GM23338 (cell line): ENCODE measurements around the gene EGFR. TPM values are rescaled to one million over a fixed set of nuclear protein-coding genes. Genes with fewer than 3 reads are reported as not detected.

Source experiments
- ATAC-seq: fragments of 200-7000 bp; cut with Tn5 transposase; 3 replicates; pipeline ENCODE4 v1.9.1; 2020
- DNase-seq: peaks from one replicate; pipeline ENCODE4 v3.0.0-alpha.2; 2015; ENCODE audit warnings: low spot score
- H2AFZ ChIP-seq: fragments of 200-600 bp; sonication (generic); 2 replicates; pipeline ENCODE4 v1.8.0; 2016; ENCODE audit warnings: antibody characterized with exemption, mild to moderate bottlenecking, moderate library complexity
- H3F3A ChIP-seq: fragments of 200-600 bp; sonication (generic); replicated peaks from 2 replicates; pipeline ENCODE4 v1.8.0; 2017; ENCODE audit warnings: antibody characterized with exemption, mixed run types, low read depth
- H3K27ac ChIP-seq: fragments of 200-600 bp; sonication (generic); 2 replicates; pipeline ENCODE4 v1.6.1; 2016; ENCODE audit warnings: low read depth
- H3K27me3 ChIP-seq: fragments of 200-600 bp; sonication (generic); 2 replicates; pipeline ENCODE4 v1.8.0; 2016; ENCODE audit warnings: mild to moderate bottlenecking, mixed run types, moderate library complexity; ENCODE audit not compliant: insufficient read depth
- H3K36me3 ChIP-seq: fragments of 200-600 bp; sonication (generic); 2 replicates; pipeline ENCODE4 v1.8.0; 2016; ENCODE audit warnings: mild to moderate bottlenecking; ENCODE audit not compliant: insufficient read depth
- H3K4me1 ChIP-seq: fragments of 200-600 bp; sonication (generic); 2 replicates; pipeline ENCODE4 v1.8.0; 2016; ENCODE audit warnings: mild to moderate bottlenecking, moderate library complexity; ENCODE audit not compliant: insufficient read depth
- H3K4me2 ChIP-seq: fragments of 200-600 bp; sonication (generic); 2 replicates; pipeline ENCODE4 v1.7.1; 2017; ENCODE audit warnings: mixed run types
- H3K4me3 ChIP-seq: fragments of 200-600 bp; sonication (generic); 2 replicates; pipeline ENCODE4 v1.6.1; 2016; ENCODE audit warnings: mixed run types
- H3K79me2 ChIP-seq: fragments of 200-600 bp; sonication (generic); replicated peaks from 2 replicates; pipeline ENCODE4 v1.8.0; 2017; ENCODE audit warnings: mild to moderate bottlenecking; ENCODE audit not compliant: insufficient read depth
- H3K9me2 ChIP-seq: fragments of 200-600 bp; sonication (generic); 2 replicates; pipeline ENCODE4 v1.8.0; 2017; ENCODE audit not compliant: insufficient read depth
- H4K20me1 ChIP-seq: fragments of 200-600 bp; sonication (generic); replicated peaks from 2 replicates; pipeline ENCODE4 v1.8.0; 2017; ENCODE audit warnings: mild to moderate bottlenecking; ENCODE audit not compliant: insufficient read depth
- H3K27ac Mint-ChIP-seq: 2 replicates; pipeline ENCODE4 v1.8.0; 2020; ENCODE audit warnings: inconsistent platforms, mild to moderate bottlenecking, moderate library complexity, mixed read lengths
- H3K27me3 Mint-ChIP-seq: 3 replicates; pipeline ENCODE4 v1.8.0; 2022; ENCODE audit warnings: low read depth, mild to moderate bottlenecking, moderate library complexity, mixed read lengths, inconsistent platforms; ENCODE audit not compliant: insufficient read depth, poor library complexity
- H3K36me3 Mint-ChIP-seq: 3 replicates; pipeline ENCODE4 v1.8.0; 2021; ENCODE audit warnings: low read depth, mild to moderate bottlenecking, inconsistent platforms, moderate library complexity, mixed read lengths
- H3K4me1 Mint-ChIP-seq: 3 replicates; pipeline ENCODE4 v1.8.0; 2020; ENCODE audit warnings: mild to moderate bottlenecking, inconsistent platforms, mixed read lengths
- H3K4me3 Mint-ChIP-seq: 3 replicates; pipeline ENCODE4 v1.8.0; 2021; ENCODE audit warnings: moderate library complexity, mild to moderate bottlenecking, inconsistent platforms, mixed read lengths
- H3K9me3 Mint-ChIP-seq: 3 replicates; pipeline ENCODE4 v1.8.0; 2020; ENCODE audit warnings: moderate library complexity, mild to moderate bottlenecking, inconsistent platforms, mixed read lengths
- CREB1 ChIP-seq: fragments of 250-450 bp; sonication (Bioruptor Pico); IDR thresholded peaks from 2 replicates; pipeline ENCODE4 v1.5.0; 2020; ENCODE audit warnings: low read depth, mild to moderate bottlenecking, moderate library complexity
- EZH2 ChIP-seq: fragments of 200-600 bp; sonication (generic); IDR thresholded peaks from one replicate; pipeline ENCODE4 v1.8.0; 2017; ENCODE audit warnings: antibody characterized with exemption, mild to moderate bottlenecking, low read depth; ENCODE audit not compliant: unreplicated experiment
- EZH2phosphoT487 ChIP-seq: fragments of 200-600 bp; sonication (generic); IDR thresholded peaks from one replicate; pipeline ENCODE4 v1.8.1; 2018; ENCODE audit warnings: antibody characterized with exemption; ENCODE audit not compliant: unreplicated experiment
- JUNB ChIP-seq: IDR thresholded peaks from one replicate; pipeline ENCODE4 v1.6.1; 2016; ENCODE audit warnings: antibody characterized with exemption; ENCODE audit not compliant: unreplicated experiment
- NANOG ChIP-seq: IDR thresholded peaks from 2 replicates; pipeline ENCODE4 v1.6.1; 2016; ENCODE audit warnings: antibody characterized with exemption, borderline replicate concordance
- POLR2AphosphoS5 ChIP-seq: IDR thresholded peaks from 2 replicates; pipeline ENCODE4 v1.6.1; 2016; ENCODE audit warnings: antibody characterized with exemption, low read depth
- STAT1 ChIP-seq: IDR thresholded peaks from one replicate; pipeline ENCODE4 v1.6.1; 2016; ENCODE audit warnings: antibody characterized with exemption; ENCODE audit not compliant: unreplicated experiment
- ZNF331 ChIP-seq: fragments of 250-450 bp; sonication (Bioruptor Pico); IDR thresholded peaks from 2 replicates; pipeline ENCODE4 v1.5.0; 2020; ENCODE audit warnings: low read depth, mild to moderate bottlenecking, moderate library complexity
- polyA plus RNA-seq: library from polyadenylated mRNA; unstranded; fragments of >200 nt; fragmentation: Nextera tagmentation; extraction: Ambion mirVana; gene quantifications from 2 replicates; pipeline ENCODE4 v1.2.1, GENCODE V29; 2016
- total RNA-seq: library from RNA; depleted of rRNA; stranded (reverse); fragments of >200 nt; shearing (Covaris generic); gene quantifications from 2 replicates; pipeline ENCODE4 v1.2.3, GENCODE V29; 2014
- TF ChIP-seq, protein P1 (sequence below), 2 experiments: fragments of 200-600 bp in 1 of 2; sonication (generic) in 1 of 2; conservative IDR thresholded peaks; 2 replicates each; pipeline versions ENCODE4 v1.5.1 to v1.6.1; 2016 to 2017; ENCODE audit warnings: antibody characterized with exemption in 2 of 2, low read depth in 2 of 2, mild to moderate bottlenecking in 2 of 2, moderate library complexity in 1 of 2
- TF ChIP-seq, protein P2 (sequence below): IDR thresholded peaks from 2 replicates; pipeline ENCODE4 v1.6.1; 2016; ENCODE audit warnings: antibody characterized with exemption
- TF ChIP-seq, protein P3 (sequence below): IDR thresholded peaks from one replicate; pipeline ENCODE4 v1.6.1; 2018; ENCODE audit warnings: antibody characterized with exemption; ENCODE audit not compliant: unreplicated experiment

EGFR gene
- total and polyA plus RNA-seq, 2 experiments from 2014 or later: 1.5 to 4.5 TPM

DNA sequence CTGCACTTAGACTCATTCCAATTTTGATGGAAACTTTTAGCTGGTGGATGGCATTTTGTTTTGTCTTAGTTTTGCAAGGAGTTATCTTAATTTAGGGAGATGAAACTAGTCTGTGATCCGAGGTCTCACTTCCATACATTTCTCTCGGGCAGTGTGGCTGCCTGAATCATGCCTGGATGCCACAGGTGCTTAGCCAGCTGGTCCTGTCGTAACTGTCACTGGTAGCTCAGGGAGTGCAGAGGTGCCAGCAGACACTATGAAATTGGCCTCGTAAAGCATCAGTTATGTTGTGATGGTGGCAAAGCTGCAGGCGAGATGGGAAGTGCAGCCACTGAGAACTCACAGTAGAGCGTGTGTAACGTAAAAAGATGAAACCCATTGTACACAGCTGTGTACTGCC lies 74.9 kb downstream of the EGFR start (continued):
- TF ChIP-seq, protein P1, sequence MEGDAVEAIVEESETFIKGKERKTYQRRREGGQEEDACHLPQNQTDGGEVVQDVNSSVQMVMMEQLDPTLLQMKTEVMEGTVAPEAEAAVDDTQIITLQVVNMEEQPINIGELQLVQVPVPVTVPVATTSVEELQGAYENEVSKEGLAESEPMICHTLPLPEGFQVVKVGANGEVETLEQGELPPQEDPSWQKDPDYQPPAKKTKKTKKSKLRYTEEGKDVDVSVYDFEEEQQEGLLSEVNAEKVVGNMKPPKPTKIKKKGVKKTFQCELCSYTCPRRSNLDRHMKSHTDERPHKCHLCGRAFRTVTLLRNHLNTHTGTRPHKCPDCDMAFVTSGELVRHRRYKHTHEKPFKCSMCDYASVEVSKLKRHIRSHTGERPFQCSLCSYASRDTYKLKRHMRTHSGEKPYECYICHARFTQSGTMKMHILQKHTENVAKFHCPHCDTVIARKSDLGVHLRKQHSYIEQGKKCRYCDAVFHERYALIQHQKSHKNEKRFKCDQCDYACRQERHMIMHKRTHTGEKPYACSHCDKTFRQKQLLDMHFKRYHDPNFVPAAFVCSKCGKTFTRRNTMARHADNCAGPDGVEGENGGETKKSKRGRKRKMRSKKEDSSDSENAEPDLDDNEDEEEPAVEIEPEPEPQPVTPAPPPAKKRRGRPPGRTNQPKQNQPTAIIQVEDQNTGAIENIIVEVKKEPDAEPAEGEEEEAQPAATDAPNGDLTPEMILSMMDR (conservative IDR thresholded peaks at IDR 0.05; ENCODE audit: low read depth in 2 of 2): no peak

DNA sequence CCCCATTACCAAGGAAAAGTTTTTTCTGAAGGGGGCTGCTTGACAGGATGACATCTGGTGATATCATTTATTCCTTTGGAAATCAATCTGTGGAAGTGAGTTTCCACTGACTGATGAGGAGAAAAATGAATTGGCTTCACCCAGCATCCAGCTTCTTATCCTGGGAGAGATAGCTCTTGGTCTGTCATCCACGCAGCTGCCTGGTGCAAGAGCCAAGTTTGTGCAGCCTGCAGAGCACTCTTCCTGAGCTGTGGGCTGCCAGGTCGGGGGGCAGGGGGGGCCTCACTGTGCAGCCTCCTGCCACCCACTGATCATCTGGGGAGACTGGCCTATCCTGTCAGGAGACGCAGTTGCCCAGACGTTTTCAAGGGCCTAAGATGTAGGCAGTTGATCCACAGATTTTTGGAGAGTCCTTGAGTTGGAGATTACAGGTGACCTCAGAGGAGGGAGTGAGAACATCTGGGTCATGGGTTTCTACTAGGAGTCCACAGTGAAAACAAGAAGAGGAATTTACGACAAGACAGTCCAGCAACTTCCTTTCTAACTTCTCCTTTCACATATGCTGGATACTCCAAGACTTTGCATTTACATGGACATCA lies 75.4 kb downstream of the EGFR start:
- Histone ChIP-seq H3F3A (no peaks in the 10 kb centered on the region), H4K20me1 (no peaks in the 10 kb centered on the region), H3K27ac (no peak overlapping the region), H3K79me2 (no peaks in the 10 kb centered on the region), H3K9me2 (no peaks in the 10 kb centered on the region), H3K27me3 (no peaks in the 10 kb centered on the region), H2AFZ (no peak overlapping the region), H3K4me3 (no peak overlapping the region), H3K4me2 (no peak overlapping the region), H3K36me3 (no peaks in the 10 kb centered on the region), H3K4me1 (peaks cover 11% of the 10 kb centered on the region; the same call in 1 of the 2 replicates)
- ATAC-seq: no peak
- no peaks in the 10 kb centered on the region for H3K36me3 Mint-ChIP-seq
- no peak overlapping the region for H3K27ac Mint-ChIP-seq
- H3K9me3 Mint-ChIP-seq: no peaks in the 10 kb centered on the region
- no peak for DNase-seq
- H3K27me3 Mint-ChIP-seq: peaks cover 5% of the 10 kb centered on the region
- H3K4me3 Mint-ChIP-seq: no peak overlapping the region
- H3K4me1 Mint-ChIP-seq: peaks cover 29% of the 10 kb centered on the region
- TF ChIP-seq CREB1 (CRISPR knock-in tag) (no peak), STAT1 (no peak), ZNF331 (no peak), EZH2 (no peak), EZH2phosphoT487 (no peak), JUNB (no peak), NANOG (no peak), POLR2AphosphoS5 (no peak)
- TF ChIP-seq, protein P2, sequence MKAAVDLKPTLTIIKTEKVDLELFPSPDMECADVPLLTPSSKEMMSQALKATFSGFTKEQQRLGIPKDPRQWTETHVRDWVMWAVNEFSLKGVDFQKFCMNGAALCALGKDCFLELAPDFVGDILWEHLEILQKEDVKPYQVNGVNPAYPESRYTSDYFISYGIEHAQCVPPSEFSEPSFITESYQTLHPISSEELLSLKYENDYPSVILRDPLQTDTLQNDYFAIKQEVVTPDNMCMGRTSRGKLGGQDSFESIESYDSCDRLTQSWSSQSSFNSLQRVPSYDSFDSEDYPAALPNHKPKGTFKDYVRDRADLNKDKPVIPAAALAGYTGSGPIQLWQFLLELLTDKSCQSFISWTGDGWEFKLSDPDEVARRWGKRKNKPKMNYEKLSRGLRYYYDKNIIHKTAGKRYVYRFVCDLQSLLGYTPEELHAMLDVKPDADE: no peak
- TF ChIP-seq, protein P1 (conservative IDR thresholded peaks at IDR 0.05; ENCODE audit: low read depth in 2 of 2): no peak
- TF ChIP-seq, protein P3, sequence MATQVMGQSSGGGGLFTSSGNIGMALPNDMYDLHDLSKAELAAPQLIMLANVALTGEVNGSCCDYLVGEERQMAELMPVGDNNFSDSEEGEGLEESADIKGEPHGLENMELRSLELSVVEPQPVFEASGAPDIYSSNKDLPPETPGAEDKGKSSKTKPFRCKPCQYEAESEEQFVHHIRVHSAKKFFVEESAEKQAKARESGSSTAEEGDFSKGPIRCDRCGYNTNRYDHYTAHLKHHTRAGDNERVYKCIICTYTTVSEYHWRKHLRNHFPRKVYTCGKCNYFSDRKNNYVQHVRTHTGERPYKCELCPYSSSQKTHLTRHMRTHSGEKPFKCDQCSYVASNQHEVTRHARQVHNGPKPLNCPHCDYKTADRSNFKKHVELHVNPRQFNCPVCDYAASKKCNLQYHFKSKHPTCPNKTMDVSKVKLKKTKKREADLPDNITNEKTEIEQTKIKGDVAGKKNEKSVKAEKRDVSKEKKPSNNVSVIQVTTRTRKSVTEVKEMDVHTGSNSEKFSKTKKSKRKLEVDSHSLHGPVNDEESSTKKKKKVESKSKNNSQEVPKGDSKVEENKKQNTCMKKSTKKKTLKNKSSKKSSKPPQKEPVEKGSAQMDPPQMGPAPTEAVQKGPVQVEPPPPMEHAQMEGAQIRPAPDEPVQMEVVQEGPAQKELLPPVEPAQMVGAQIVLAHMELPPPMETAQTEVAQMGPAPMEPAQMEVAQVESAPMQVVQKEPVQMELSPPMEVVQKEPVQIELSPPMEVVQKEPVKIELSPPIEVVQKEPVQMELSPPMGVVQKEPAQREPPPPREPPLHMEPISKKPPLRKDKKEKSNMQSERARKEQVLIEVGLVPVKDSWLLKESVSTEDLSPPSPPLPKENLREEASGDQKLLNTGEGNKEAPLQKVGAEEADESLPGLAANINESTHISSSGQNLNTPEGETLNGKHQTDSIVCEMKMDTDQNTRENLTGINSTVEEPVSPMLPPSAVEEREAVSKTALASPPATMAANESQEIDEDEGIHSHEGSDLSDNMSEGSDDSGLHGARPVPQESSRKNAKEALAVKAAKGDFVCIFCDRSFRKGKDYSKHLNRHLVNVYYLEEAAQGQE: no peak
